IMR-90 (cell line): Measurements from ENCODE around the gene DDX52. TPM values are rescaled to one million over a fixed set of nuclear protein-coding genes. Genes with fewer than 3 reads are reported as not detected.

Experiments
- ATAC-seq: fragments of 200-7000 bp; cut with Tn5 transposase; 2 replicates; pipeline ENCODE4 v1.9.1; 2020; ENCODE audit warnings: low read depth, mild to moderate bottlenecking, moderate library complexity
- BruUV-seq: library from RNA; stranded (reverse); fragments of 400-500 nt; replicated peaks from 2 replicates; lab custom pipeline; 2021; lab: Mats Ljungman, UMichigan
- CTCF ChIA-PET: fragments of 300-600 bp; formaldehyde crosslinking; extraction: SDS; loops from one replicate; lab custom pipeline; 2021; ENCODE audit warnings: antibody characterized with exemption; lab: Yijun Ruan, JAX
- POLR2A ChIA-PET: fragments of 300-600 bp; sonication (Branson Sonifier 250); formaldehyde crosslinking; loops from one replicate; lab custom pipeline; 2022; ENCODE audit warnings: antibody characterized with exemption; ENCODE audit not compliant: unreplicated experiment; lab: Charles Lee
- DNase-seq: peaks from one replicate; pipeline ENCODE4 v3.0.0; 2013
- H2AFZ ChIP-seq: replicated peaks from 2 replicates; pipeline ENCODE3; 2013; ENCODE audit warnings: low read length, mild to moderate bottlenecking; ENCODE audit not compliant: poor library complexity
- H2AK5ac ChIP-seq: 2 replicates; pipeline ENCODE4 v1.6.1; 2013; ENCODE audit warnings: low read depth, low read length, inconsistent platforms
- H2AK9ac ChIP-seq: replicated peaks from 2 replicates; pipeline ENCODE3; 2013; ENCODE audit warnings: mild to moderate bottlenecking, low read depth, low read length, moderate library complexity; ENCODE audit not compliant: poor library complexity
- H2BK120ac ChIP-seq: 2 replicates; pipeline ENCODE4 v1.6.1; 2013; ENCODE audit warnings: low read depth, low read length, inconsistent platforms
- H2BK15ac ChIP-seq: 3 replicates; pipeline ENCODE4 v1.6.1; 2013; ENCODE audit warnings: low read depth, low read length, inconsistent platforms
- H2BK20ac ChIP-seq: 2 replicates; pipeline ENCODE4 v1.6.1; 2013; ENCODE audit warnings: low read depth, mild to moderate bottlenecking, inconsistent platforms, low read length, moderate library complexity
- H2BK5ac ChIP-seq: 2 replicates; pipeline ENCODE4 v1.6.1; 2013; ENCODE audit warnings: mild to moderate bottlenecking, low read depth, low read length, inconsistent platforms; ENCODE audit not compliant: poor library complexity, severe bottlenecking
- H3K14ac ChIP-seq: replicated peaks from 2 replicates; pipeline ENCODE4 v1.6.1; 2013; ENCODE audit warnings: low read depth, low read length, inconsistent platforms
- H3K18ac ChIP-seq: 2 replicates; pipeline ENCODE4 v1.6.1; 2013; ENCODE audit warnings: low read depth, low read length, control low read depth
- H3K23ac ChIP-seq: 2 replicates; pipeline ENCODE4 v1.6.1; 2013; ENCODE audit warnings: low read depth, low read length, inconsistent platforms
- H3K27ac ChIP-seq: 2 replicates; pipeline ENCODE4 v1.5.1; 2013; ENCODE audit warnings: mild to moderate bottlenecking, control low read depth, low read length; ENCODE audit not compliant: insufficient read depth
- H3K27me3 ChIP-seq: 2 replicates; pipeline ENCODE4 v1.6.1; 2013; ENCODE audit warnings: low read length; ENCODE audit not compliant: control insufficient read depth, insufficient read depth
- H3K36me3 ChIP-seq: 2 replicates; pipeline ENCODE4 v1.6.1; 2013; ENCODE audit warnings: low read length, mixed read lengths; ENCODE audit not compliant: control insufficient read depth, insufficient read depth
- H3K4ac ChIP-seq: 2 replicates; pipeline ENCODE4 v1.6.1; 2013; ENCODE audit warnings: low read depth, low read length, inconsistent platforms
- H3K4me1 ChIP-seq: 2 replicates; pipeline ENCODE4 v1.6.1; 2013; ENCODE audit warnings: low read length, mixed read lengths; ENCODE audit not compliant: control insufficient read depth, insufficient read depth
- H3K4me2 ChIP-seq: 2 replicates; pipeline ENCODE4 v1.6.1; 2013; ENCODE audit warnings: low read depth, mild to moderate bottlenecking, control low read depth, low read length, moderate library complexity
- H3K4me3 ChIP-seq: 2 replicates; pipeline ENCODE4 v1.5.1; 2013; ENCODE audit warnings: low read depth, mild to moderate bottlenecking, control low read depth, low read length, moderate library complexity; ENCODE audit not compliant: insufficient read depth
- H3K56ac ChIP-seq: 2 replicates; pipeline ENCODE4 v1.6.1; 2013; ENCODE audit warnings: low read length, inconsistent platforms; ENCODE audit not compliant: insufficient read depth; ENCODE audit errors: extremely low read depth
- H3K79me1 ChIP-seq, 2 experiments: 2 replicates each; pipeline ENCODE4 v1.6.1; 2013; ENCODE audit warnings: low read length in 2 of 2, inconsistent platforms in 1 of 2, low read depth in 1 of 2
- H3K9ac ChIP-seq: 2 replicates; pipeline ENCODE4 v1.6.1; 2013; ENCODE audit warnings: low read depth, low read length, control low read depth
- H3K9me1 ChIP-seq: 2 replicates; pipeline ENCODE4 v1.6.1; 2013; ENCODE audit warnings: low read length, inconsistent platforms; ENCODE audit not compliant: insufficient read depth
- H3K9me3 ChIP-seq: 2 replicates; pipeline ENCODE4 v1.6.1; 2013; ENCODE audit warnings: low read length; ENCODE audit not compliant: control insufficient read depth, insufficient read depth
- H4K20me1 ChIP-seq: 2 replicates; pipeline ENCODE4 v1.6.1; 2013; ENCODE audit warnings: low read length, inconsistent platforms; ENCODE audit not compliant: insufficient read depth
- H4K5ac ChIP-seq: 2 replicates; pipeline ENCODE4 v1.6.1; 2013; ENCODE audit warnings: mild to moderate bottlenecking, low read depth, low read length, control low read depth
- H4K8ac ChIP-seq, 2 experiments: 2 replicates each; pipeline ENCODE4 v1.6.1; 2013; ENCODE audit warnings: low read depth in 2 of 2, low read length in 2 of 2, control low read depth in 1 of 2, inconsistent platforms in 1 of 2
- H4K91ac ChIP-seq: 2 replicates; pipeline ENCODE4 v1.6.1; 2013; ENCODE audit warnings: low read depth, low read length, inconsistent platforms; ENCODE audit not compliant: insufficient read depth
- CEBPB ChIP-seq: IDR thresholded peaks from 2 replicates; pipeline ENCODE4 v1.6.1; 2012; ENCODE audit warnings: low read depth, low read length, improper control_type of control experiment
- CHD1 ChIP-seq: IDR thresholded peaks from 2 replicates; pipeline ENCODE4 v1.6.1; 2012; ENCODE audit warnings: low read depth, low read length, improper control_type of control experiment
- FOS ChIP-seq: fragments of 150-350 bp; IDR thresholded peaks from 2 replicates; pipeline ENCODE4 v1.6.1; 2016; ENCODE audit warnings: low read depth, low read length
- MAFK ChIP-seq: IDR thresholded peaks from 2 replicates; pipeline ENCODE4 v1.6.1; 2012; ENCODE audit warnings: low read depth, low read length, improper control_type of control experiment
- MXI1 ChIP-seq: IDR thresholded peaks from 2 replicates; pipeline ENCODE4 v1.6.1; 2012; ENCODE audit warnings: low read depth, mild to moderate bottlenecking, low read length, moderate library complexity, borderline replicate concordance
- POLR2A ChIP-seq: IDR thresholded peaks from 2 replicates; pipeline ENCODE4 v1.6.1; 2012; ENCODE audit warnings: mild to moderate bottlenecking, low read depth, low read length
- USF2 ChIP-seq: fragments of 150-350 bp; IDR thresholded peaks from 2 replicates; pipeline ENCODE4 v1.6.1; 2017; ENCODE audit warnings: mild to moderate bottlenecking, antibody characterized with exemption, low read length, low read depth
- WGBS, 2 experiments: methylation state at CpG; one replicate each; pipeline versions ENCODE4 v1.1.5 to v1.1.7; 2013; ENCODE audit warnings: missing lambda C conversion rate in 2 of 2; ENCODE audit not compliant: insufficient read length in 1 of 2; ENCODE audit errors: extremely low coverage in 2 of 2; 5-methylcytosine and 5-hydroxymethylcytosine counted together
- dilution Hi-C: fragments of 300-500 bp; cut with HindIII; formaldehyde crosslinking; loops from one replicate; pipeline ENCODE4 v1.14.3; 2018; ENCODE audit warnings: low sequenced_read_pairs; ENCODE audit not compliant: unreplicated experiment
- in situ Hi-C: fragments of 300-500 bp; cut with MboI; formaldehyde crosslinking; loops from 3 replicates; pipeline ENCODE4 v1.14.3; 2019; ENCODE audit warnings: low sequenced_read_pairs, inconsistent platforms, mixed read lengths
- intact Hi-C: fragments of 100-400 bp; cut with micrococcal nuclease; formaldehyde crosslinking; loops from 2 replicates; pipeline ENCODE4 v1.10.0; 2022
- polyA plus RNA-seq, 3 experiments: library from polyadenylated mRNA; depleted of rRNA; stranded (reverse); fragments of >200 nt; gene quantifications; 2 replicates each; pipeline ENCODE4 v1.2.3, GENCODE V29; 2012; ENCODE audit warnings: low replicate concordance in 1 of 3
- total RNA-seq: library from RNA; depleted of rRNA; stranded (reverse); fragments of >200 nt; gene quantifications from 2 replicates; pipeline ENCODE4 v1.2.3, GENCODE V29; 2012

Gene DDX52
- total and polyA plus RNA-seq, 2 of the 4 experiments (the other 2 are of a cell fraction), result 12.5 to 26.7 TPM

- peaks cover 22% of the 10 kb centered on the region for H3K4me1 ChIP-seq
- ChIA-PET CTCF (interaction anchor here (0.7 kb wide), 1 partner anchor 652 kb away, joined by 6 read pairs; no protein-coding TSS in a partner anchor), POLR2A (no interaction called here)
- no TSS peak for BruUV-seq
- ATAC-seq, result no peak
- no peak overlapping the region for H3K4me3 ChIP-seq
- H3K9me1 ChIP-seq, result peaks cover 35% of the 10 kb centered on the region
- H2AFZ ChIP-seq, result peak overlapping the region; percentile 54
- peak overlapping the region in 1 of 2 experiments; percentile 48; a peak in 1 of 4 replicates for H4K8ac ChIP-seq
- TF ChIP-seq POLR2A (no peak), MAFK (no peak), FOS (no peak), CEBPB (no peak), CHD1 (no peak), MXI1 (no peak), USF2 (no peak)
- dilution Hi-C loops, result no loop called here
- H4K20me1 ChIP-seq, result no peaks in the 10 kb centered on the region
- H3K4ac ChIP-seq, result peak overlapping the region; percentile 85
- H3K9ac ChIP-seq, result no peak overlapping the region
- H2BK120ac ChIP-seq, result peak overlapping the region; percentile 85
- H3K36me3 ChIP-seq, result no peaks in the 10 kb centered on the region
- H4K91ac ChIP-seq, result peak overlapping the region; percentile 37
- H2BK20ac ChIP-seq, result peak overlapping the region; percentile 76
- peak overlapping the region; percentile 10; the same call in 1 of the 2 replicates for H3K23ac ChIP-seq
- H2AK9ac ChIP-seq, result peak overlapping the region; percentile 61
- intact Hi-C loops, result no loop called here
- peak overlapping the region; percentile 5; the same call in 1 of the 2 replicates for H3K18ac ChIP-seq
- in situ Hi-C loops, result no loop called here
- no peaks in the 10 kb centered on the region for H3K79me1 ChIP-seq
- no peak overlapping the region; the same call in 1 of the 2 replicates for H4K5ac ChIP-seq
- H3K4me2 ChIP-seq, result no peak overlapping the region
- H3K27ac ChIP-seq, result no peak overlapping the region
- no peak overlapping the region for H2BK5ac ChIP-seq
- H2BK15ac ChIP-seq, result peak overlapping the region; percentile 36; the same call in 2 of the 3 replicates
- no peak for DNase-seq
- H3K14ac ChIP-seq, result peak overlapping the region; percentile 68
- no peak overlapping the region for H3K56ac ChIP-seq
- H2AK5ac ChIP-seq, result peak overlapping the region; percentile 89
- WGBS, 2 experiments, result 100% methylated on average over 1 of the region's 2 CpGs; no CpG with 5 or more reads in 1 of the 2 experiments
- H3K27me3 ChIP-seq, result no peaks in the 10 kb centered on the region
- H3K9me3 ChIP-seq, result no peaks in the 10 kb centered on the region
Observed at GRCh38 chr17:37673386-37673785, 30.1 kb upstream of the DDX52 start.
